Measurements from ENCODE around the gene RAB19.

The RAB19 gene

GRCh38 chr7:140435252-140435895 is 31.5 kb downstream of the RAB19 start:
- Histone ChIP-seq H4K8ac (ENCODE audit: low read depth, low read length) (no peak overlapping the region), H3K4me2 (ENCODE audit: insufficient read depth, low read length, poor library complexity, severe bottlenecking) (no peak overlapping the region), H2BK5ac (ENCODE audit: low read length) (no peak overlapping the region), H3K79me1 (ENCODE audit: low read depth, low read length) (no peaks in the 10 kb centered on the region), H2AK5ac (ENCODE audit: low read depth, low read length) (no peak overlapping the region), H2BK12ac (ENCODE audit: low read length) (no peak overlapping the region), H3K9me3 (replicated peaks in 1 of 2; ENCODE audit: control insufficient read depth in 2 of 2, insufficient read depth in 1 of 2, low read depth in 1 of 2, low read length in 2 of 2) (peaks cover 0 to 2% of the 10 kb centered on the region in 2 donors), H3K4me3 (ENCODE audit: low read length in 2 of 2) (peak overlapping the region in 1 of 2 donors; percentile 65), H3K14ac (ENCODE audit: low read length) (no peak overlapping the region), H3K27me3 (ENCODE audit: control insufficient read depth in 3 of 3, insufficient read depth in 3 of 3, low read depth in 1 of 3, low read length in 3 of 3) (no peaks in the 10 kb centered on the region), H3K27ac (replicated peaks; ENCODE audit: low read length) (no peak overlapping the region), H3K18ac (ENCODE audit: low read length) (peak overlapping the region; percentile 70), H3K9ac (ENCODE audit: low read depth, low read length, poor library complexity) (peak overlapping the region; percentile 38), H3K36me3 (replicated peaks in 1 of 2; ENCODE audit: control insufficient read depth in 2 of 2, insufficient read depth in 2 of 2, low read length in 2 of 2) (no peaks in the 10 kb centered on the region), H2BK120ac (ENCODE audit: low read depth, low read length) (no peak overlapping the region), H2BK15ac (ENCODE audit: low read length) (peak overlapping the region; percentile 9), H2AFZ (ENCODE audit: low read length) (no peak overlapping the region), H3K23ac (ENCODE audit: low read depth, low read length, poor library complexity) (peak overlapping the region; percentile 44), H3K4ac (ENCODE audit: low read length) (no peak overlapping the region), H4K91ac (ENCODE audit: low read depth, low read length, poor library complexity) (no peak overlapping the region), H3K4me1 (ENCODE audit: control insufficient read depth in 2 of 2, insufficient read depth in 1 of 2, low read depth in 1 of 2, low read length in 2 of 2) (no peaks in the 10 kb centered on the region)
- no peak for DNase-seq (ENCODE audit: low spot score)
- no CpG with 5 or more reads among the region's 51 CpGs for WGBS, 2 donors (ENCODE audit: extremely low coverage in 2 of 2, insufficient read length in 2 of 2, insufficient replicate concordance in 1 of 2)

DNA sequence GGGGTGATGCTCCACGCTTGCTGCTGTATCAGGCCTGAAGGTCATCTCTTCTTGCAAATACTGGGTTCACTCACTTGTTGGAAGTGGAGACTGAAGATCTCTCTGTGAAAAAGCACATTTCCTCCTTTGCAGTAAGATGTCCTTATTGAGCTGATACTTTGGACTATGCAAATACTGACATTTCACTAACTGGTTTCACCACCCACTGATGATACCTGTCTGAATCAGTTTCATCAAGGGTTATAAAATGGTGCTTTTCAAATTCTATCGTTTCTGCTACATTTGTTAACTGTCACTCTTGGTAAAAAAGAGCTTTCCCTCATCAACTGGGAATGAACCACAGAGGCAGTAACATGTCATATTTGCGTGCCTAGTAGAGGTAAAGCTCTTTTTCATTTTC is 35.5 kb downstream of the RAB19 start:
- no peak overlapping the region for H3K23ac ChIP-seq (ENCODE audit: low read depth, low read length, poor library complexity)
- no peak overlapping the region for H2BK5ac ChIP-seq (ENCODE audit: low read length)
- no peak overlapping the region for H2BK12ac ChIP-seq (ENCODE audit: low read length)
- no peak overlapping the region for H2AFZ ChIP-seq (ENCODE audit: low read length)
- H3K4me3 ChIP-seq (ENCODE audit: low read length in 2 of 2): no peak overlapping the region
- no peaks in the 10 kb centered on the region for H3K4me1 ChIP-seq (ENCODE audit: control insufficient read depth in 2 of 2, insufficient read depth in 1 of 2, low read depth in 1 of 2, low read length in 2 of 2)
- H3K27ac ChIP-seq (replicated peaks; ENCODE audit: low read length): no peak overlapping the region
- no peak overlapping the region for H3K4me2 ChIP-seq (ENCODE audit: insufficient read depth, low read length, poor library complexity, severe bottlenecking)
- no peak for DNase-seq (ENCODE audit: low spot score)
- H3K14ac ChIP-seq (ENCODE audit: low read length): no peak overlapping the region
- no peak overlapping the region for H4K8ac ChIP-seq (ENCODE audit: low read depth, low read length)
- WGBS, 2 donors (ENCODE audit: extremely low coverage in 2 of 2, insufficient read length in 2 of 2, insufficient replicate concordance in 1 of 2): no CpG with 5 or more reads among the region's 3 CpGs
- no peaks in the 10 kb centered on the region for H3K27me3 ChIP-seq (ENCODE audit: control insufficient read depth in 3 of 3, insufficient read depth in 3 of 3, low read depth in 1 of 3, low read length in 3 of 3)
- no peak overlapping the region for H3K18ac ChIP-seq (ENCODE audit: low read length)
- no peak overlapping the region for H3K4ac ChIP-seq (ENCODE audit: low read length)
- H4K91ac ChIP-seq (ENCODE audit: low read depth, low read length, poor library complexity): no peak overlapping the region
- no peak overlapping the region for H2BK15ac ChIP-seq (ENCODE audit: low read length)
- H3K9ac ChIP-seq (ENCODE audit: low read depth, low read length, poor library complexity): no peak overlapping the region
- H2BK120ac ChIP-seq (ENCODE audit: low read depth, low read length): no peak overlapping the region
- H3K79me1 ChIP-seq (ENCODE audit: low read depth, low read length): no peaks in the 10 kb centered on the region
- no peak overlapping the region for H2AK5ac ChIP-seq (ENCODE audit: low read depth, low read length)
- H3K36me3 ChIP-seq (replicated peaks in 1 of 2; ENCODE audit: control insufficient read depth in 2 of 2, insufficient read depth in 2 of 2, low read length in 2 of 2): no peaks in the 10 kb centered on the region
- H3K9me3 ChIP-seq (replicated peaks in 1 of 2; ENCODE audit: control insufficient read depth in 2 of 2, insufficient read depth in 1 of 2, low read depth in 1 of 2, low read length in 2 of 2): no peaks in the 10 kb centered on the region

GRCh38 chr7:140440593-140440992 is 36.7 kb downstream of the RAB19 start:
- H4K91ac ChIP-seq (ENCODE audit: low read depth, low read length, poor library complexity): no peak overlapping the region
- no peak overlapping the region for H2BK12ac ChIP-seq (ENCODE audit: low read length)
- H3K79me1 ChIP-seq (ENCODE audit: low read depth, low read length): no peaks in the 10 kb centered on the region
- no peak overlapping the region for H3K4ac ChIP-seq (ENCODE audit: low read length)
- no peak overlapping the region for H3K23ac ChIP-seq (ENCODE audit: low read depth, low read length, poor library complexity)
- no CpG with 5 or more reads among the region's 3 CpGs for WGBS, 2 donors (ENCODE audit: extremely low coverage in 2 of 2, insufficient read length in 2 of 2, insufficient replicate concordance in 1 of 2)
- no peak overlapping the region for H2BK5ac ChIP-seq (ENCODE audit: low read length)
- no peak overlapping the region for H3K18ac ChIP-seq (ENCODE audit: low read length)
- no peak overlapping the region for H3K4me2 ChIP-seq (ENCODE audit: insufficient read depth, low read length, poor library complexity, severe bottlenecking)
- DNase-seq (ENCODE audit: low spot score): no peak
- H2AFZ ChIP-seq (ENCODE audit: low read length): no peak overlapping the region
- no peak overlapping the region for H2AK5ac ChIP-seq (ENCODE audit: low read depth, low read length)
- H2BK120ac ChIP-seq (ENCODE audit: low read depth, low read length): no peak overlapping the region
- no peak overlapping the region for H4K8ac ChIP-seq (ENCODE audit: low read depth, low read length)
- H3K27ac ChIP-seq (replicated peaks; ENCODE audit: low read length): no peak overlapping the region
- no peak overlapping the region for H3K14ac ChIP-seq (ENCODE audit: low read length)
- H3K4me1 ChIP-seq (ENCODE audit: control insufficient read depth in 2 of 2, insufficient read depth in 1 of 2, low read depth in 1 of 2, low read length in 2 of 2): no peaks in the 10 kb centered on the region
- H3K9me3 ChIP-seq (replicated peaks in 1 of 2; ENCODE audit: control insufficient read depth in 2 of 2, insufficient read depth in 1 of 2, low read depth in 1 of 2, low read length in 2 of 2): no peaks in the 10 kb centered on the region
- H2BK15ac ChIP-seq (ENCODE audit: low read length): no peak overlapping the region
- no peaks in the 10 kb centered on the region for H3K36me3 ChIP-seq (replicated peaks in 1 of 2; ENCODE audit: control insufficient read depth in 2 of 2, insufficient read depth in 2 of 2, low read length in 2 of 2)
- no peak overlapping the region for H3K9ac ChIP-seq (ENCODE audit: low read depth, low read length, poor library complexity)
- H3K4me3 ChIP-seq (ENCODE audit: low read length in 2 of 2): no peak overlapping the region
- H3K27me3 ChIP-seq (ENCODE audit: control insufficient read depth in 3 of 3, insufficient read depth in 3 of 3, low read depth in 1 of 3, low read length in 3 of 3): no peaks in the 10 kb centered on the region

DNA sequence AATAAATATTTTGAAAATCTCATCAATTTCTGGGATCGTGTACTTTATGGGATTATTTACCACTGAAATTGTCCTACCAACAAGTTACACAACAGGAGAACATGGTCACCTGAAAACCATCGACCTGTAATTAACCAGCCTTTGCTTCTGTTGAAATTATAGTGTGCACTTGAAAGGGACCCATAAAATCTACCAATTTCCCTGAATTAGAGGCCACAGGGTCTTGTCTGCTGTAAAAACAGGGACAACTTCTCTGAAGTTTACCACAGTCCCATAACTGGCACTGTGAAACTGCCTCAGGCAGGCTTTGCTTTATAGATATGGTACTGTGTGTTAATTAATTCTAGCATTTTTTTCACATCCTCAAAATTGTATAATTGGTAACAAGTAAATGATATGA is 37.7 kb downstream of the RAB19 start:
- Histone ChIP-seq H3K18ac (ENCODE audit: low read length) (no peak overlapping the region), H3K27me3 (ENCODE audit: control insufficient read depth in 3 of 3, insufficient read depth in 3 of 3, low read depth in 1 of 3, low read length in 3 of 3) (no peaks in the 10 kb centered on the region), H3K4me1 (ENCODE audit: control insufficient read depth in 2 of 2, insufficient read depth in 1 of 2, low read depth in 1 of 2, low read length in 2 of 2) (no peaks in the 10 kb centered on the region), H3K4ac (ENCODE audit: low read length) (no peak overlapping the region), H3K4me2 (ENCODE audit: insufficient read depth, low read length, poor library complexity, severe bottlenecking) (no peak overlapping the region), H2BK12ac (ENCODE audit: low read length) (no peak overlapping the region), H2BK120ac (ENCODE audit: low read depth, low read length) (no peak overlapping the region), H2AFZ (ENCODE audit: low read length) (no peak overlapping the region), H3K23ac (ENCODE audit: low read depth, low read length, poor library complexity) (no peak overlapping the region), H2AK5ac (ENCODE audit: low read depth, low read length) (no peak overlapping the region), H3K9me3 (replicated peaks in 1 of 2; ENCODE audit: control insufficient read depth in 2 of 2, insufficient read depth in 1 of 2, low read depth in 1 of 2, low read length in 2 of 2) (no peaks in the 10 kb centered on the region), H4K8ac (ENCODE audit: low read depth, low read length) (no peak overlapping the region), H3K4me3 (ENCODE audit: low read length in 2 of 2) (no peak overlapping the region), H3K9ac (ENCODE audit: low read depth, low read length, poor library complexity) (no peak overlapping the region), H4K91ac (ENCODE audit: low read depth, low read length, poor library complexity) (no peak overlapping the region), H3K27ac (replicated peaks; ENCODE audit: low read length) (no peak overlapping the region), H2BK5ac (ENCODE audit: low read length) (no peak overlapping the region), H3K79me1 (ENCODE audit: low read depth, low read length) (no peaks in the 10 kb centered on the region), H2BK15ac (ENCODE audit: low read length) (no peak overlapping the region), H3K36me3 (replicated peaks in 1 of 2; ENCODE audit: control insufficient read depth in 2 of 2, insufficient read depth in 2 of 2, low read length in 2 of 2) (no peaks in the 10 kb centered on the region), H3K14ac (ENCODE audit: low read length) (no peak overlapping the region)
- no CpG with 5 or more reads among the region's 2 CpGs for WGBS, 2 donors (ENCODE audit: extremely low coverage in 2 of 2, insufficient read length in 2 of 2, insufficient replicate concordance in 1 of 2)
- no peak for DNase-seq (ENCODE audit: low spot score)
